ENCODE results near the gene PLD6.

GRCh38 chr17:17175340-17175739, 30.8 kb downstream of the PLD6 start:
- TF ChIP-seq CTCF (conservative IDR thresholded peaks at IDR 0.05; ENCODE audit: low read depth, low read length) (no peak), EZH2 (IDR thresholded peaks at IDR 0.05; ENCODE audit: borderline replicate concordance, low read depth, low read length, poor library complexity, severe bottlenecking) (no peak)
